Parathyroid adenoma (tissue), 2 donors: Measurements from ENCODE around the gene SPAG16.

Experiments
- H2AFZ ChIP-seq: fragments of 300-600 bp; sonication (generic); one replicate; pipeline ENCODE4 v1.7.0; 2017; ENCODE audit warnings: antibody characterized with exemption, mild to moderate bottlenecking
- H3K27ac ChIP-seq: fragments of 300-600 bp; sonication (generic); one replicate; pipeline ENCODE4 v1.7.0; 2017
- H3K27me3 ChIP-seq: fragments of 300-600 bp; sonication (generic); one replicate; pipeline ENCODE4 v1.7.0; 2017; ENCODE audit warnings: low read length; ENCODE audit not compliant: control insufficient read depth, insufficient read depth
- H3K36me3 ChIP-seq: fragments of 300-600 bp; sonication (generic); one replicate; pipeline ENCODE4 v1.7.0; 2017; ENCODE audit warnings: low read length; ENCODE audit not compliant: control insufficient read depth, insufficient read depth
- H3K4me1 ChIP-seq: fragments of 300-600 bp; sonication (generic); one replicate; pipeline ENCODE4 v1.7.0; 2017; ENCODE audit warnings: control low read depth
- H3K4me2 ChIP-seq: fragments of 300-600 bp; sonication (generic); one replicate; pipeline ENCODE4 v1.7.0; 2017; ENCODE audit warnings: low read length
- H3K4me3 ChIP-seq: fragments of 300-600 bp; sonication (generic); one replicate; pipeline ENCODE4 v1.7.0; 2017; ENCODE audit warnings: low read depth, low read length
- H3K79me2 ChIP-seq: fragments of 300-600 bp; sonication (generic); one replicate; pipeline ENCODE4 v1.7.0; 2017; ENCODE audit warnings: control low read depth
- H3K9ac ChIP-seq: fragments of 300-600 bp; sonication (generic); one replicate; pipeline ENCODE4 v1.7.0; 2017; ENCODE audit warnings: mild to moderate bottlenecking
- H3K9me3 ChIP-seq: fragments of 300-600 bp; sonication (generic); one replicate; pipeline ENCODE4 v1.7.0; 2017; ENCODE audit warnings: low read length; ENCODE audit not compliant: control insufficient read depth
- TF ChIP-seq, protein P1 (sequence below): fragments of 300-600 bp; sonication (generic); IDR thresholded peaks from one replicate; pipeline ENCODE4 v1.7.0; 2017; ENCODE audit warnings: antibody characterized with exemption, mild to moderate bottlenecking
- donor health status: primary hyperparathyroidism.

SPAG16 gene

DNA sequence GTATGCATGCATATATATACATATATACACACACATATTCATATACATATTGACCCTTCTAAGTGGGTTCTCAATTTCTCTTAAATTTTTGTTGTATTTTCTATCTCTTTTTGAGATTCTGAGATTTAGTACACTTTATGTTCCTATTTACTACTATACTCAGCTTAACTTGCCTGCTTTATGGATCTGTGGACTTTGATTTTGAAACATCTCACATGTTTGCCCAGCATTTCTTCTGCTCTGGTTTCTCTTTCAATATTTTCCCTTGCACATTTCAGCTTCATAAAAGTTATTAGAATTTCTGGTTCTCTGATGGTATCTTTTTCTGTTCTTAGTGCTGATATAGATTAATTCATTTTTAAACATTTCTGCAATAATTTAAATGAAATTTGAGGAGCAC, 380.6 kb downstream of the SPAG16 start:
- H2AFZ ChIP-seq: no peak overlapping the region
- no peaks in the 10 kb centered on the region for H3K79me2 ChIP-seq
- no peak overlapping the region for H3K4me3 ChIP-seq
- no peak overlapping the region for H3K9ac ChIP-seq
- no peaks in the 10 kb centered on the region for H3K4me1 ChIP-seq
- peaks cover 3% of the 10 kb centered on the region for H3K9me3 ChIP-seq
- no peak overlapping the region for H3K27ac ChIP-seq
- no peak overlapping the region for H3K4me2 ChIP-seq
- TF ChIP-seq, protein P1, sequence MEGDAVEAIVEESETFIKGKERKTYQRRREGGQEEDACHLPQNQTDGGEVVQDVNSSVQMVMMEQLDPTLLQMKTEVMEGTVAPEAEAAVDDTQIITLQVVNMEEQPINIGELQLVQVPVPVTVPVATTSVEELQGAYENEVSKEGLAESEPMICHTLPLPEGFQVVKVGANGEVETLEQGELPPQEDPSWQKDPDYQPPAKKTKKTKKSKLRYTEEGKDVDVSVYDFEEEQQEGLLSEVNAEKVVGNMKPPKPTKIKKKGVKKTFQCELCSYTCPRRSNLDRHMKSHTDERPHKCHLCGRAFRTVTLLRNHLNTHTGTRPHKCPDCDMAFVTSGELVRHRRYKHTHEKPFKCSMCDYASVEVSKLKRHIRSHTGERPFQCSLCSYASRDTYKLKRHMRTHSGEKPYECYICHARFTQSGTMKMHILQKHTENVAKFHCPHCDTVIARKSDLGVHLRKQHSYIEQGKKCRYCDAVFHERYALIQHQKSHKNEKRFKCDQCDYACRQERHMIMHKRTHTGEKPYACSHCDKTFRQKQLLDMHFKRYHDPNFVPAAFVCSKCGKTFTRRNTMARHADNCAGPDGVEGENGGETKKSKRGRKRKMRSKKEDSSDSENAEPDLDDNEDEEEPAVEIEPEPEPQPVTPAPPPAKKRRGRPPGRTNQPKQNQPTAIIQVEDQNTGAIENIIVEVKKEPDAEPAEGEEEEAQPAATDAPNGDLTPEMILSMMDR: no peak
- no peaks in the 10 kb centered on the region for H3K36me3 ChIP-seq
- no peaks in the 10 kb centered on the region for H3K27me3 ChIP-seq

DNA sequence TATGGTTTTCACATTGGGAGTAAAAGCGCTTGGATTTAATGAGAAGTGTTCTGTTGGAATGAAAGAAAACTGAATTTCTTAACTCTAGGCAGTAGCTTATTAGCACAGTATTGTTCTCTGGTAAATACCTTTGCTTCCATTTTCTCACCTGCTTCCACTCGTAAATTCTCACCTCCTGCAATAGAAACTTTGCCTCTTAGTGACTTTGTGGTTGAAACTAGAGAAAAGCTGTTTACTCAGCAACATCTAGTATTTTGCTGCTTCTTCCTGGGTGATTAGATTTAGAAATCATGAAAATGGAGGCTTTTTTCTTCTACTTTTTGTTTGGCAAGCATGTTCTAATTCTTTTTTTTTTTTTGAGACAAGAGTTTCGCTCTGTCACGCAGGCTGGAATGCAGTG, 385.4 kb downstream of the SPAG16 start:
- Histone ChIP-seq H3K9me3 (peaks cover 3% of the 10 kb centered on the region), H3K4me3 (no peak overlapping the region), H3K36me3 (no peaks in the 10 kb centered on the region)

DNA sequence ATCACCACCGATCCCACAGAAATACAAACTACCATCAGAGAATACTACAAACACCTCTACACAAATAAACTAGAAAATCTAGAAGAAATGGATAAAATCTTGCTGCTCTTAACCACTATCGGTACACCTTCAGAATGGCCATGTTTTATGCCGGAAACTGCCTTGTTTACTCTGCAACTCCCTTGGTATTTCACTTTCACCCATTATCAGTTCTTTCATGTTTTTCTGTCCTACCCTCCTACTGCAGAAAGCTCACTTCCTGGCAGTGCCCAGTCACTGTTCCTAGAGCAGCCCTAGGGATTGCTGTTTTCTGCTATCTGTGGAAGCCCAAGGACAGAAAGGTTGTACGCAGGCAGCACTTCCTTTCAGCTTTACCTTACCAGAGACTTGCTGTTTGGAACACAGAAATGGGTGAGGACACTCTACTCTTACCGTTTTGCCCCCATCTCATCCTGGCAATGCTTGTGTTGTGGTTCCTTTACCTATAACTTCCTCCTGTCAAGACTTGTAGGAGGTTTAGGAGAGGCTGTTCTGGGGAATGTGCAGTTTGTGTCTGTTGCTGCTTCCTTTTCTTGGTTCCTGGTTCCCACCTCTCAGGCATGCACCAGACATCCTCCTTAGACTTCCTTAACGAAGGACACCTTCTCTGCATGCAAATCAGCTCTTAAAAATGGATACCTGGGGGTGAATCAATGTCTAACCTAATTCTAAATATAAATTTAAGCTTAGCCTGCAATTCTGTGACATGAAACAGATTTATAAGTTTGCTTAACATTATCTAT, 394.4 kb downstream of the SPAG16 start:
- H3K4me2 ChIP-seq: no peak overlapping the region
- no peak overlapping the region for H2AFZ ChIP-seq
- H3K9me3 ChIP-seq: no peaks in the 10 kb centered on the region
- no peak overlapping the region for H3K9ac ChIP-seq
- no peak overlapping the region for H3K27ac ChIP-seq
- H3K4me3 ChIP-seq: no peak overlapping the region
- no peaks in the 10 kb centered on the region for H3K36me3 ChIP-seq
- H3K4me1 ChIP-seq: no peaks in the 10 kb centered on the region
- no peaks in the 10 kb centered on the region for H3K27me3 ChIP-seq
- no peaks in the 10 kb centered on the region for H3K79me2 ChIP-seq
- TF ChIP-seq, protein P1: no peak

More for the DNA sequence above, 385.4 kb downstream of the SPAG16 start:
- no peaks in the 10 kb centered on the region for H3K4me1 ChIP-seq
- no peaks in the 10 kb centered on the region for H3K79me2 ChIP-seq
- H2AFZ ChIP-seq: no peak overlapping the region
- H3K4me2 ChIP-seq: no peak overlapping the region
- no peak overlapping the region for H3K9ac ChIP-seq
- TF ChIP-seq, protein P1: no peak
- H3K27me3 ChIP-seq: no peaks in the 10 kb centered on the region
- no peak overlapping the region for H3K27ac ChIP-seq

DNA sequence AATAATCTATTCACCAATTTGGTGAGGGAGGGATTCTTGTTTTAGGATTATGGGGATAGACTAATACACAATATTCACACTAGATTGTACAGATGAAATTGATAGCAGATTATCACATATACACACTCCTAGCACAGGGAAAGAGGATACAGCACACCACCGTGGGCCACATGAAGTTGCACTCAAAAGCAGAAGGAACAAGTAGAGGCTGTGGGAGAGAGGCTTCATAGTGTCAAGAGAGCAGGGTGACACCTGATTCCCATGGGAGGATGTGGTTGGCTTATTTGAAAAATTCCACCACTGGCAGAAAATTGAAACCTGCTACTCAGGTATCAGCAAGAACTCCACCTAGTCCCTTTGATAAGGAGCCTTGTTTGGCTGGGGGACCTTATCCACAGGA, 395.6 kb downstream of the SPAG16 start:
- H3K27ac ChIP-seq: no peak overlapping the region
- TF ChIP-seq, protein P1: no peak
- H3K4me1 ChIP-seq: no peaks in the 10 kb centered on the region
- H2AFZ ChIP-seq: no peak overlapping the region
- no peaks in the 10 kb centered on the region for H3K9me3 ChIP-seq
- H3K27me3 ChIP-seq: no peaks in the 10 kb centered on the region
- no peak overlapping the region for H3K4me3 ChIP-seq
- no peak overlapping the region for H3K4me2 ChIP-seq
- H3K79me2 ChIP-seq: no peaks in the 10 kb centered on the region
- no peak overlapping the region for H3K9ac ChIP-seq
- no peaks in the 10 kb centered on the region for H3K36me3 ChIP-seq

DNA sequence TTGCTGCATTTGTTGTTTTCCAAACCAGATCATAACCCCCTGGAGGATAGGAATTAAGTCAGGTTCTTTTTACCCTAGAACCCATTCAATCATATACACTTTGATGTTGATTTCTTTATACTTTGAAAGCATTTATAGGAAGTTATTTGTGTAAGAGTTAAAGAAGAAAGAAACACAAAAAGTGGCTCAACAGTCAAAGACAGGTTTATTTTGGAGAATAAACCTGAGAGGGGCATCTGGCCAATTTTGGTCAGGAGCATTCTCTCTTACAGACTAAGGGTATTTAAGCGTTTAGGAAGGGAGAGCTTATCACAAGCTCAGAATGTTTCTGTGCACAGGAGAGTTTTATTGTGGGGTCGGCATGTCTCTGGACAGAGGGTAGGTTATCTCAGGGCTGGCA, 398.0 kb downstream of the SPAG16 start:
- Histone ChIP-seq H3K4me1 (no peaks in the 10 kb centered on the region), H3K27me3 (no peaks in the 10 kb centered on the region), H3K4me2 (no peak overlapping the region), H3K36me3 (no peaks in the 10 kb centered on the region), H3K9me3 (no peaks in the 10 kb centered on the region), H3K79me2 (no peaks in the 10 kb centered on the region), H3K27ac (no peak overlapping the region), H3K4me3 (no peak overlapping the region), H2AFZ (no peak overlapping the region), H3K9ac (no peak overlapping the region)
- TF ChIP-seq, protein P1: no peak
